Activated T-cell treated with anti-CD3 and anti-CD28 coated beads, Interleukin-2, amount 50 U/mL, for 4 hours (primary cell): ENCODE measurements around the gene NXPH2. TPM values are rescaled to one million over a fixed set of nuclear protein-coding genes. Genes with fewer than 3 reads are reported as not detected.

Source experiments
- ATAC-seq, 2 donors: fragments of 200-7000 bp; cut with Tn5 transposase; one replicate each; pipeline ENCODE4 v1.10.0; 2021
- DNase-seq: peaks from one replicate; pipeline ENCODE4 v3.0.0-alpha.2; 2020
- H3K27me3 Mint-ChIP-seq: one replicate; pipeline ENCODE4 v1.8.0; 2021; ENCODE audit warnings: low read depth, mixed read lengths
- H3K36me3 Mint-ChIP-seq: one replicate; pipeline ENCODE4 v1.8.0; 2022; ENCODE audit warnings: mixed read lengths; ENCODE audit not compliant: insufficient read depth
- H3K4me1 Mint-ChIP-seq: one replicate; pipeline ENCODE4 v1.8.0; 2021; ENCODE audit warnings: low read depth, mixed read lengths
- H3K4me3 Mint-ChIP-seq: one replicate; pipeline ENCODE4 v1.8.0; 2021; ENCODE audit warnings: mild to moderate bottlenecking, moderate library complexity, mixed read lengths
- H3K9me3 Mint-ChIP-seq: one replicate; pipeline ENCODE4 v1.8.0; 2021; ENCODE audit warnings: mixed read lengths
- total RNA-seq, 3 donors: library from RNA; stranded (reverse); gene quantifications; one replicate each; pipeline ENCODE4 v1.2.1, GENCODE V29; 2021

NXPH2 gene
- total RNA-seq, 3 donors from 2014 or later: not detected

- peaks cover 7% of the 10 kb centered on the region for H3K27me3 Mint-ChIP-seq
- peaks cover 16% of the 10 kb centered on the region for H3K9me3 Mint-ChIP-seq
- H3K36me3 Mint-ChIP-seq: no peaks in the 10 kb centered on the region
- no peak overlapping the region for H3K4me3 Mint-ChIP-seq
- H3K4me1 Mint-ChIP-seq: no peaks in the 10 kb centered on the region
- DNase-seq (no peak), ATAC-seq (no peak)
Measured at GRCh38 chr2:138730497-138731030, 49.6 kb downstream of the NXPH2 start.

DNA sequence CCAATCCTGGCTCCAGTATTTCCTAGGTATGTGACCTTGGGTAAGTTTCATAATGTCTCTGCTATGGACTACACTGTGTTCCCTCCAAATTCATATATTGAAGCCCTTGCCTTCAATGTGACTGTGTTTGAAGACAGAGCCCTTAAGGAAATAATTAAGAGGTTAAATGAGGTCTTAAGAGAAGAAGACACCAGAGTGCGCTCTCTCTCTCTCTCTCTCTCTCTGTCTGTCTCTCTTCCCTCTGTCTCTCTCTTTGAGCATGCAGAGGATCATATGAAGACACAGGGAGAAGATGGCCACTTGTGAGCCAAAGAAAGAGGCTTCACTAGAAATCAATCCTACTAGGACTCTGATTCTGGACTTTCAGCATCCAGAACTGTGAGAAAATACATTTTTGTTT lies 52.2 kb downstream of the NXPH2 start:
- no peak overlapping the region for H3K4me3 Mint-ChIP-seq
- DNase-seq: no peak
- H3K9me3 Mint-ChIP-seq: peaks cover 3% of the 10 kb centered on the region
- no peaks in the 10 kb centered on the region for H3K4me1 Mint-ChIP-seq
- peaks cover 7% of the 10 kb centered on the region for H3K27me3 Mint-ChIP-seq
- no peaks in the 10 kb centered on the region for H3K36me3 Mint-ChIP-seq
- no peak for ATAC-seq

- no peaks in the 10 kb centered on the region for H3K36me3 Mint-ChIP-seq
- DNase-seq: no peak
- H3K9me3 Mint-ChIP-seq: peaks cover 3% of the 10 kb centered on the region
- no peak overlapping the region for H3K4me3 Mint-ChIP-seq
- peaks cover 3% of the 10 kb centered on the region for H3K27me3 Mint-ChIP-seq
- no peaks in the 10 kb centered on the region for H3K4me1 Mint-ChIP-seq
- ATAC-seq: no peak
Measured at GRCh38 chr2:138726681-138727080, 53.5 kb downstream of the NXPH2 start.

DNA sequence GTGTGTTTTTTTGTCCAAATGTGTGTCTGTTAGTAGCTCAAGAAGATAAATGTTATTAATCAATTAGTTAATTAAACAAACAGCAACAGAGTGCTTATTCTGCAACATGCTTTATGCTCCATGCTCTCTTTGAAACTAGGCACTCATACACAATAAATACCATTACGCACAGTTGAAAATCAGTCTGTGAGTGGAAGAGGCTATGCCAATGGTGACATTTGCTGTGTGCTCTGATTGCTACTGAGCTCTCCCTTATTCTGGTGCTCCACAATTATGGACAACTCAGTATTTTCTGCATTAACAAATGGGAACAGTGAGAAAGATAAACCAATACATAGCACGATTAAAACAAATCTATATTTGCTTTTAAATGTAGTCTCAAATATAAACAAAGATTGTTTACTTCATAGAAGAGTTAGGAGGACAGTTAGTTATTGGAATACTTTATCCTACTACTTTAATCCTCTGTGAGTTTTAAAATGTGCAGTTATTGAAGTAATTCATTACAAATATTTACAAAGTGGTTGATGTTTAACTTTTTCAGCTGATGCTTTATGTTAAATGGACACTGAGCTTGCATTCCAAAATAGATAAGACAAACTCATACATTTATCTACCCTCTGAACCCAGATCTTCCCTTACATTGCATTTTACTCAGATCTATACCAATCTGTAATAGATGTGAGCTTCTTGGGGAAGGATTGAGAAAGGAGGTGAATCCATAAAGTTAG lies 55.3 kb downstream of the NXPH2 start:
- Mint-ChIP-seq H3K36me3 (no peaks in the 10 kb centered on the region), H3K9me3 (peaks cover 3% of the 10 kb centered on the region), H3K27me3 (no peaks in the 10 kb centered on the region), H3K4me3 (no peak overlapping the region), H3K4me1 (no peaks in the 10 kb centered on the region)
- DNase-seq (no peak), ATAC-seq (no peak)

DNA sequence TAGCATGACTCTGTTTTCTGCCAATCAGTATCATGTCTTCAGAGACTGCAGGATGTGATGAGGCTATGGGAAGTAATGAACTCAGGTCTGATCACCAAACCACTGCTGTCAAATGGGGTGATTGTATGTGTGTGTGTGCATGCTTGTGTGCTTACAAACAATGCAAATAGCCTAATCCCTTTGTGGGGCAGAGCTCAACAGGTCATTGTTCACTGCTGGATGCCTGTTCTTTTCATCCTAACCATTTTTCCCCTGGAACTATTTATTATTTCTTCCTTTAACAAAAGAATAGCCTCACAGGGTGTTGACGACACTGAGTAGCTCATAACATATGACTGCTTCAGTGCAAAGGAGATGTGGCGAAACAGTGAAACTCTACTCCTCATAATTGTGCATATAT lies 55.9 kb downstream of the NXPH2 start:
- H3K9me3 Mint-ChIP-seq: no peaks in the 10 kb centered on the region

GRCh38 chr2:138723196-138723987 lies 56.8 kb downstream of the NXPH2 start:
- DNase-seq (no peak), ATAC-seq (no peak)
- no peaks in the 10 kb centered on the region for H3K4me1 Mint-ChIP-seq
- H3K9me3 Mint-ChIP-seq: no peaks in the 10 kb centered on the region
- H3K4me3 Mint-ChIP-seq: no peak overlapping the region
- no peaks in the 10 kb centered on the region for H3K36me3 Mint-ChIP-seq
- no peaks in the 10 kb centered on the region for H3K27me3 Mint-ChIP-seq

More for the DNA sequence above, 55.9 kb downstream of the NXPH2 start:
- Mint-ChIP-seq H3K4me3 (no peak overlapping the region), H3K27me3 (no peaks in the 10 kb centered on the region), H3K36me3 (no peaks in the 10 kb centered on the region), H3K4me1 (no peaks in the 10 kb centered on the region)
- DNase-seq (no peak), ATAC-seq (no peak)

DNA sequence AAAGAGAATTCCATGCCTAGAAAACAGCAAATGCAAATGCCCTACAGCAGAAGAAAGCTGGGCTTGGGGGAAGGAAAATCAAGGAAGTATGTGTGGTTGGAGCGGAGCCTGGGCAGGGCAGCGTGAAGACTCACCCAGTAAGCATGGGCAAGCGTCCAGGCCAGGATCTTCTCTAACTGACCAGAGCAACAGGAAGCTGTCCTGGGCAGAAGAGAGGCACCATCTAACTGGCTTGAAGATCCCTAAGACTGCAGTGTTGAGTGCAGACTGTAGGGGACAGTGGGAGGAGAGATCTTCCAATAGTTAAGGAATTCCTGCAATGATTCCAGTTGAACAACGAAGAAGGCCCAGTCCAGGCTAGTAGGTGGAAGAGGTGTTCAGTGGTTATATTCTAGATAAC lies 57.9 kb downstream of the NXPH2 start:
- Mint-ChIP-seq H3K4me3 (no peak overlapping the region), H3K9me3 (no peaks in the 10 kb centered on the region), H3K27me3 (peaks cover 2% of the 10 kb centered on the region), H3K36me3 (no peaks in the 10 kb centered on the region), H3K4me1 (no peaks in the 10 kb centered on the region)
- no peak for ATAC-seq
- DNase-seq: no peak

- H3K9me3 Mint-ChIP-seq: no peaks in the 10 kb centered on the region
- ATAC-seq (no peak), DNase-seq (no peak)
- no peaks in the 10 kb centered on the region for H3K4me1 Mint-ChIP-seq
- H3K36me3 Mint-ChIP-seq: no peaks in the 10 kb centered on the region
- H3K4me3 Mint-ChIP-seq: no peak overlapping the region
- H3K27me3 Mint-ChIP-seq: peaks cover 2% of the 10 kb centered on the region
Measured at GRCh38 chr2:138720035-138720838, 60.0 kb downstream of the NXPH2 start.

DNA sequence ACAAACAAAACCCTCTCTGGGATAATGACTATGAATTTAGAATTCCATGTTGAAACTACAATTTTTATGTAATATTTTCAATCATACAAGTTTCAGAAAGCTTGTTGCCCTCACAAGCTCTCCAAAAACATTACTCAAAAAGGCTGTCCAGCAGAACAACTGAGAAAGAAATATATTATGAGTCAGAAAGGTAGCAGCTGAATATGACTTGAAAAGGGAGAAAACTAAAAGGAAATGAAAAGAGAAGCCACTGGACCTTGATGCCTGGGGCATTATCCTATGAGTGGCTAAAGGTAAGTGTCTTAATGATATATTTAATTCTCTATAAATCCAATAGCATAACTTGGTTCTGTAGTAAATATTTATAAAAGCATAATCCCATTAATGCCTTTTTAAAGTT lies 61.8 kb downstream of the NXPH2 start:
- H3K36me3 Mint-ChIP-seq: no peaks in the 10 kb centered on the region
- no peaks in the 10 kb centered on the region for H3K4me1 Mint-ChIP-seq
- no peak for ATAC-seq
- DNase-seq: no peak
- no peak overlapping the region for H3K4me3 Mint-ChIP-seq
- peaks cover 2% of the 10 kb centered on the region for H3K27me3 Mint-ChIP-seq
- H3K9me3 Mint-ChIP-seq: no peaks in the 10 kb centered on the region

DNA sequence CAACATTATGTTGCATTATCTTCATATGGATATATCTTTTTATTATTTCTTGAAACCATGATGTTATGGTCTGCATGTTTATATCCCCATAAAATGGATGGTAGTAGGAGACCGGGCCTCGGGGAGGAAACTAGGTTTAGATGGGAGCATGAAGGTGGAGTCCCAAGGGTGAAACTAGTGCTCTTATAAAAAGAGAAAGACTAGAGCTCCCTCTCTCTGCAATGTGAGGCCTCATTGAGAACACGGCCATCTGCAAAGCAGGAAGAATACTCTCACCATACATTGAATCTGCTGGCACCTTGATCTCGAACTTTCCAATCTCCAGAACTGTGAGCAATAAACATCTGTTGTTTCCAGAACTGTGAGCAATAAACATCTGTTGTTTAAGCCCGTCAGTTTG lies 64.0 kb downstream of the NXPH2 start:
- peaks cover 2% of the 10 kb centered on the region for H3K27me3 Mint-ChIP-seq
- no peak for ATAC-seq
- DNase-seq: no peak

DNA sequence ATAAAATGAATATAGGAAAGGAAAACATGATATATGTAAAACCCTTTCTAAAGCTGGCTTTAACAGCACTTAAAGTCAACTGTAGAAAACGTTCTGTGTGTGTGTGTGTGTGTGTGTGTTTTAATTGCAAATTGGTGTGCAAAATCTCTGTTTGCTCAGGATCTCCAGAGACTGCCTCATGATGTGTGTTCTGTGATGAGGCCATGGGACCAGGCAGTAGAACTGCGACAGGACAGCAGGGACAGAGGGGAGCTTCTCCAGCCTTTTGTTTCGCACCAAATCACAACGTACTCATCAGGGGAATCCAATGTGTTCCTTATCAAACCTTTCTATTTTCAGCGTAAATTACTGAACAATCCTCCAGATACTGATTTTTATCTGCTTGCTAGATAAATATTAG lies 66.7 kb downstream of the NXPH2 start:
- ATAC-seq (no peak), DNase-seq (no peak)
- Mint-ChIP-seq H3K9me3 (no peaks in the 10 kb centered on the region), H3K27me3 (peaks cover 4% of the 10 kb centered on the region), H3K4me1 (no peaks in the 10 kb centered on the region), H3K4me3 (no peak overlapping the region), H3K36me3 (no peaks in the 10 kb centered on the region)

More for the DNA sequence above, 64.0 kb downstream of the NXPH2 start:
- Mint-ChIP-seq H3K36me3 (no peaks in the 10 kb centered on the region), H3K4me3 (no peak overlapping the region), H3K9me3 (no peaks in the 10 kb centered on the region), H3K4me1 (no peaks in the 10 kb centered on the region)

DNA sequence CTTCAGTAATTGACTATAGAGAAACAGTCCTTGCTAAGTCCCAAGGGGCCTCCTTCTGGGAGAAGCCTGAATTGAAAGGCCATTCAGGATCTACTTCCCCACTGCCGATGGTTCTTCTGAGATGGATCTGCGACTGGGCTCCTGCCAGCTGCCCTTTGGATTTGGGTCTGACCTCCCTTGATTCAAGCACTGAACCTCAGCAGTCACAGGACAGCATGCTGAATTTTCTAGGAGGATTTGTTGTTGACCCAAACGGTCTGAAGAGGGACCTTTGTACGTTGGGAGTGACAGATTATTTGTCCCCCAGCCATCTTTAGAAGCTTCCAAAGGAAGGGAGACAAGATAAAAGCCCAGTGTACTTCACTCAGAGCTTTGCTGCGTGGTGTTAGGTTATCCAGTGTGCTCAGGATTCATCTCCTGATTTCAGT lies 67.1 kb downstream of the NXPH2 start:
- ATAC-seq (no peak), DNase-seq (no peak)
- H3K4me3 Mint-ChIP-seq: no peak overlapping the region
- no peaks in the 10 kb centered on the region for H3K9me3 Mint-ChIP-seq
- no peaks in the 10 kb centered on the region for H3K4me1 Mint-ChIP-seq
- H3K27me3 Mint-ChIP-seq: peaks cover 4% of the 10 kb centered on the region
- H3K36me3 Mint-ChIP-seq: no peaks in the 10 kb centered on the region

GRCh38 chr2:138712212-138712979 lies 67.8 kb downstream of the NXPH2 start:
- Mint-ChIP-seq H3K27me3 (peaks cover 2% of the 10 kb centered on the region), H3K4me3 (no peak overlapping the region), H3K4me1 (no peaks in the 10 kb centered on the region), H3K9me3 (no peaks in the 10 kb centered on the region), H3K36me3 (no peaks in the 10 kb centered on the region)
- ATAC-seq: no peak
- no peak for DNase-seq

GRCh38 chr2:138711812-138712211 lies 68.4 kb downstream of the NXPH2 start:
- ATAC-seq (no peak), DNase-seq (no peak)
- no peak overlapping the region for H3K4me3 Mint-ChIP-seq
- H3K36me3 Mint-ChIP-seq: no peaks in the 10 kb centered on the region
- peaks cover 2% of the 10 kb centered on the region for H3K27me3 Mint-ChIP-seq
- no peaks in the 10 kb centered on the region for H3K9me3 Mint-ChIP-seq
- H3K4me1 Mint-ChIP-seq: no peaks in the 10 kb centered on the region
